ENCODE data around the gene CAB39L. TPM values are rescaled to one million over a fixed set of nuclear protein-coding genes. Genes with fewer than 3 reads are reported as not detected.

The CAB39L gene
- total RNA-seq, 1 experiment from 2014 or later: 6.6 TPM

- ChIA-PET POLR2A (no interaction called here), CTCF (interaction anchor here (0.7 kb wide), 1 partner anchor 388 kb away, joined by 3 read pairs; no protein-coding TSS in a partner anchor)
- H3K4me1 ChIP-seq (ENCODE audit: control insufficient read depth, insufficient read depth, low read length): no peaks in the 10 kb centered on the region
- H3K9me3 ChIP-seq (ENCODE audit: control insufficient read depth, insufficient read depth, low read depth, low read length): no peaks in the 10 kb centered on the region
- ATAC-seq: no peak
- H3K36me3 ChIP-seq (ENCODE audit: control insufficient read depth, insufficient read depth, low read length): no peaks in the 10 kb centered on the region
- no peak overlapping the region for H3K4me3 ChIP-seq (ENCODE audit: low read depth in 2 of 2, low read length in 2 of 2)
- BruUV-seq (replicated peaks): no TSS peak
- in situ Hi-C loops (cut with HindIII; ENCODE audit: low pct_unique_long_range_greater_than_20kb, low sequenced_read_pairs): no loop called here
- no peaks in the 10 kb centered on the region for H3K27me3 ChIP-seq (ENCODE audit: control insufficient read depth, insufficient read depth, low read length)
- DNase-seq (ENCODE audit: low read depth, low spot score): no peak
- no peak overlapping the region for H3K27ac ChIP-seq (ENCODE audit: low read length)
- intact Hi-C loops (cut with micrococcal nuclease; ENCODE audit: unreplicated experiment): no loop called here
- TF ChIP-seq CTCF (IDR thresholded peaks at IDR 0.05) (no peak), REST (IDR thresholded peaks at IDR 0.05; ENCODE audit: insufficient read depth in 1 of 2, low read depth in 2 of 2, low read length in 1 of 2) (no peak), POLR2AphosphoS5 (IDR thresholded peaks at IDR 0.05; ENCODE audit: low read depth, low read length) (no peak), TCF7L2 (IDR thresholded peaks at IDR 0.05; ENCODE audit: low read depth, low read length) (no peak), SIN3A (IDR thresholded peaks at IDR 0.05; ENCODE audit: borderline replicate concordance, insufficient read depth, low read depth, low read length) (no peak)
Observed at GRCh38 chr13:49411353-49411752, 32.5 kb downstream of the CAB39L start.

- in situ Hi-C loops (cut with HindIII; ENCODE audit: low pct_unique_long_range_greater_than_20kb, low sequenced_read_pairs): no loop called here
- Histone ChIP-seq H3K4me3 (ENCODE audit: low read depth in 2 of 2, low read length in 2 of 2) (no peak overlapping the region), H3K4me1 (ENCODE audit: control insufficient read depth, insufficient read depth, low read length) (no peaks in the 10 kb centered on the region), H3K9me3 (ENCODE audit: control insufficient read depth, insufficient read depth, low read depth, low read length) (no peaks in the 10 kb centered on the region), H3K27ac (ENCODE audit: low read length) (no peak overlapping the region), H3K27me3 (ENCODE audit: control insufficient read depth, insufficient read depth, low read length) (no peaks in the 10 kb centered on the region), H3K36me3 (ENCODE audit: control insufficient read depth, insufficient read depth, low read length) (no peaks in the 10 kb centered on the region)
- ChIA-PET CTCF (no interaction called here), POLR2A (no interaction called here)
- no peak for ATAC-seq
- intact Hi-C loops (cut with micrococcal nuclease; ENCODE audit: unreplicated experiment): no loop called here
- TF ChIP-seq REST (IDR thresholded peaks at IDR 0.05; ENCODE audit: insufficient read depth in 1 of 2, low read depth in 2 of 2, low read length in 1 of 2) (no peak), TCF7L2 (IDR thresholded peaks at IDR 0.05; ENCODE audit: low read depth, low read length) (no peak), POLR2AphosphoS5 (IDR thresholded peaks at IDR 0.05; ENCODE audit: low read depth, low read length) (no peak), SIN3A (IDR thresholded peaks at IDR 0.05; ENCODE audit: borderline replicate concordance, insufficient read depth, low read depth, low read length) (no peak), CTCF (IDR thresholded peaks at IDR 0.05) (no peak)
- no TSS peak for BruUV-seq (replicated peaks)
- DNase-seq (ENCODE audit: low read depth, low spot score): no peak
Observed at GRCh38 chr13:49410477-49410876, 33.4 kb downstream of the CAB39L start.

Data from Panc1 (cell line).